ENCODE measurements around the gene SLC10A7. TPM values are rescaled to one million over a fixed set of nuclear protein-coding genes. Genes with fewer than 3 reads are reported as not detected.

SLC10A7 gene
- total RNA-seq, 1 experiment from 2014 or later: 15.9 TPM

DNA sequence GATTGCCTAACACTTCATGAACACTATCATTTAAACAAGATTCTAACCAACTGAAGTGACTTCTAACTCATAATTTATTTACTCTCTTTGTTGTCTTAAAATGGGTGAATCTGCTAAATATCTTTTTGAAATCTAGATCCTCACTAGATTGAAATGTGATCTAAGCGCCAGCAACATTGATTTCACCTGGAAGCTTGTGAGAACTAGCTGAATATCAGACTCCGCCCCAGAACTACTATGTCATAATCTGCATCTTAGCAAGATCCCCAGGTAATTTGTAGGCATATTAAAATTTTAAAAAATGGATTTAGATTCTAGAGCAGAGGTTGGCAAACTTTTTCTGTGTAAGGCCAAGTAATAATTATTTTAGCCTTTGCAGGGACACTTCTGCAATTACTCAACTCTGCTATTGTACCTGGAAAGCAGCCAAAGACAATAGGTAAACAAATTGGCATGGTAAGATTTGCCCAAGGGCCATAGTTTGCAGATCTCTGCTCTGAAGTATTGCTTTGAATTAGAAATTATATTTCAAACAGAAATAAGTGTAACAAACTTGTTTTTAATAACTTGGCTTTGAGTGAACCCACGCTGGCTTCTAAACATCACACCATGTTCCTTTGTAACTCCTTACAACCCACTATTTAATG, 185.9 kb downstream of the SLC10A7 start:
- Mint-ChIP-seq H3K4me3 (ENCODE audit: low read depth, unreplicated experiment) (no peak overlapping the region), H3K9me3 (ENCODE audit: low read depth, unreplicated experiment) (no peaks in the 10 kb centered on the region), H3K36me3 (ENCODE audit: insufficient read depth, unreplicated experiment) (no peaks in the 10 kb centered on the region), H3K4me1 (ENCODE audit: low read depth, unreplicated experiment) (peaks cover 13% of the 10 kb centered on the region), H3K27me3 (ENCODE audit: unreplicated experiment) (no peaks in the 10 kb centered on the region), H3K27ac (ENCODE audit: unreplicated experiment) (no peak overlapping the region)
- peak; percentile 2 for DNase-seq
- no TSS peak for BruUV-seq (replicated peaks)
- TF ChIP-seq, protein P1, sequence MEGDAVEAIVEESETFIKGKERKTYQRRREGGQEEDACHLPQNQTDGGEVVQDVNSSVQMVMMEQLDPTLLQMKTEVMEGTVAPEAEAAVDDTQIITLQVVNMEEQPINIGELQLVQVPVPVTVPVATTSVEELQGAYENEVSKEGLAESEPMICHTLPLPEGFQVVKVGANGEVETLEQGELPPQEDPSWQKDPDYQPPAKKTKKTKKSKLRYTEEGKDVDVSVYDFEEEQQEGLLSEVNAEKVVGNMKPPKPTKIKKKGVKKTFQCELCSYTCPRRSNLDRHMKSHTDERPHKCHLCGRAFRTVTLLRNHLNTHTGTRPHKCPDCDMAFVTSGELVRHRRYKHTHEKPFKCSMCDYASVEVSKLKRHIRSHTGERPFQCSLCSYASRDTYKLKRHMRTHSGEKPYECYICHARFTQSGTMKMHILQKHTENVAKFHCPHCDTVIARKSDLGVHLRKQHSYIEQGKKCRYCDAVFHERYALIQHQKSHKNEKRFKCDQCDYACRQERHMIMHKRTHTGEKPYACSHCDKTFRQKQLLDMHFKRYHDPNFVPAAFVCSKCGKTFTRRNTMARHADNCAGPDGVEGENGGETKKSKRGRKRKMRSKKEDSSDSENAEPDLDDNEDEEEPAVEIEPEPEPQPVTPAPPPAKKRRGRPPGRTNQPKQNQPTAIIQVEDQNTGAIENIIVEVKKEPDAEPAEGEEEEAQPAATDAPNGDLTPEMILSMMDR (IDR thresholded peaks at IDR 0.05; ENCODE audit: unreplicated experiment): no peak
- CTCF ChIA-PET: no interaction called here
- intact Hi-C loops (cut with micrococcal nuclease; ENCODE audit: unreplicated experiment): no loop called here

DNA sequence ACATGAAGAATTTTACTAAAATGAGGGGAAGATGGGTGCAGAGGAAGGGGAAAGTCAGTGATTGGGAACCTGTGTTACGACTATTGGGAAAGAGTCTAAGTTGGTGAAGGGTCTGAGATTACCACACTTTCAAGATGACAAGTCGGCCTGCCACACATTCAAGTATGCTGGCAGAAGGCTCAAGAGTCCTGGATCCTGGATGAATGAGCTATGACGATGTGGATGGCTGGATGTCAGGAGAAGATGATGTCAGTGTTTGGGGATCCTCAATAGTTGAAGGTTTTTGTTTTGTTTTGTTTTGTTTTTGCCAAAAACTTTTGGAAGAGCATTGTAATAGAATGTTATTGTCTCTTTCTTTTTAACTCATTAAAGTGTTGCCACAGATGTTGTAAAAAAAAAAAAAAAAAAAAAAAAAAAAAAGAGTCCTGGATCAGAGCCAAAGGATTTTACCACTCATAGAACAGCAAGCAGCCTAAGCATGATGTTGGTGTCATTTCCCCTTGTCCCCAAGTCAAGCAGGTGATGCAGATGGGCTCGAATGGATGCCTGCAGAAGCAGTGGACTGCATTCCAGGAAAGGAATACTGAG, 186.8 kb downstream of the SLC10A7 start:
- BruUV-seq (replicated peaks): no TSS peak
- Mint-ChIP-seq H3K4me1 (ENCODE audit: low read depth, unreplicated experiment) (peaks cover 13% of the 10 kb centered on the region), H3K9me3 (ENCODE audit: low read depth, unreplicated experiment) (no peaks in the 10 kb centered on the region), H3K4me3 (ENCODE audit: low read depth, unreplicated experiment) (no peak overlapping the region), H3K36me3 (ENCODE audit: insufficient read depth, unreplicated experiment) (no peaks in the 10 kb centered on the region), H3K27me3 (ENCODE audit: unreplicated experiment) (no peaks in the 10 kb centered on the region), H3K27ac (ENCODE audit: unreplicated experiment) (no peak overlapping the region)
- CTCF ChIA-PET: no interaction called here
- intact Hi-C loops (cut with micrococcal nuclease; ENCODE audit: unreplicated experiment): no loop called here
- no peak for DNase-seq
- TF ChIP-seq, protein P1 (IDR thresholded peaks at IDR 0.05; ENCODE audit: unreplicated experiment): no peak

DNA sequence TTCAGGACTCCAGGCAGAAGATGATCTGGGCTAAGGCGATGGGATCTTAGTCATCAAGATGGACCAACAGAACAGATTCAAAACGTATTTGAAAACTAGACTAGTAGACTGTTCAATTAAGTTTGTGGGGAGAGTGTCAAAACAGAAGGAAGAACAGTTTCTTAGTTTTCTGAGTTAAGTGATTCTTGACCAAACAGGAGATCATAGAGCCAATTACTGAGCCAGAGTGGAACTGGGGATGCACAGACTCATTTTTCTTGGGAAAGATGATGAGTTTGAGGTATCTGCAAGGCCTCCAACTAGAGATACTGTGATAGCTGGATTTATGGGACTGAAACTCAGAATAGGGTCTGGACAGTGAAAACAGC, 187.9 kb downstream of the SLC10A7 start:
- no peaks in the 10 kb centered on the region for H3K36me3 Mint-ChIP-seq (ENCODE audit: insufficient read depth, unreplicated experiment)
- CTCF ChIA-PET: no interaction called here
- DNase-seq: no peak
- no peak overlapping the region for H3K27ac Mint-ChIP-seq (ENCODE audit: unreplicated experiment)
- H3K4me3 Mint-ChIP-seq (ENCODE audit: low read depth, unreplicated experiment): no peak overlapping the region
- no TSS peak for BruUV-seq (replicated peaks)
- intact Hi-C loops (cut with micrococcal nuclease; ENCODE audit: unreplicated experiment): no loop called here
- H3K9me3 Mint-ChIP-seq (ENCODE audit: low read depth, unreplicated experiment): no peaks in the 10 kb centered on the region
- peaks cover 13% of the 10 kb centered on the region for H3K4me1 Mint-ChIP-seq (ENCODE audit: low read depth, unreplicated experiment)
- H3K27me3 Mint-ChIP-seq (ENCODE audit: unreplicated experiment): no peaks in the 10 kb centered on the region
- TF ChIP-seq, protein P1 (IDR thresholded peaks at IDR 0.05; ENCODE audit: unreplicated experiment): no peak

DNA sequence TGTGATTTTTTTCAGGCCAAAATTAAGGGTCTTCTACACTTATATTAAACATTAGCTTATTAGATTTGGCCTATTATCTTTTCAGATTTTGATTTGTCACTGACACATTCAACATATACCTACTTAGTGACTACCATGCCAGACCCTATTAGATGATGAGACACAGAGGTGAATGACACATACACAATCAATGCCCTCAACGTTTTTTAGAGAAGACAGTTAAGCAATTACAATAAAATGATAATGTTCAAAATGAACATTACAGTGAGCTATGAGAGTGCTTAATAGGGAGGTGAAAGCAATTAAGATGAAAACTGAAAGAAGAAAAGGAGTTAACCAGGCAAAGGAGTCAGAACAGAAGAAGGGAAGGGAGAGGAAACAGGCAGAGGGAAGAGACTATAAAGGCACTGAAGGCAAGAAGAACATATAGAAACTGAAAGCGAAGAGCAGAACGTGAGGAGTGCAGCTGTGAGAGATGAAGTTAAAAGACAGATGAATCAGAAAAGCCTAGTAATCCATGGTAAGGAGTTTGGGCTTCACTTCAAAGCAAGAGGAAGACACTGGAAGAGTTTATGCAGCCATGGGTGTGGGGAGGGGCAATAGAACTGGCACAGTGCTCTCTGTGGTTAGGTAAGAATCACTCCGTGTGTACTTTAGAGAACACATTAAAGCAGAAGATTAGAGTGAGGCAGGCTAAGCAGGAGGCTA, 188.4 kb downstream of the SLC10A7 start:
- intact Hi-C loops (cut with micrococcal nuclease; ENCODE audit: unreplicated experiment): no loop called here
- TF ChIP-seq, protein P1 (IDR thresholded peaks at IDR 0.05; ENCODE audit: unreplicated experiment): no peak
- no peaks in the 10 kb centered on the region for H3K9me3 Mint-ChIP-seq (ENCODE audit: low read depth, unreplicated experiment)
- CTCF ChIA-PET: interaction anchor here (0.6 kb wide), 1 partner anchor 410 kb away, joined by 4 read pairs; no protein-coding TSS in a partner anchor
- H3K4me1 Mint-ChIP-seq (ENCODE audit: low read depth, unreplicated experiment): peaks cover 18% of the 10 kb centered on the region
- no peak overlapping the region for H3K4me3 Mint-ChIP-seq (ENCODE audit: low read depth, unreplicated experiment)
- H3K27ac Mint-ChIP-seq (ENCODE audit: unreplicated experiment): no peak overlapping the region
- no peaks in the 10 kb centered on the region for H3K36me3 Mint-ChIP-seq (ENCODE audit: insufficient read depth, unreplicated experiment)
- DNase-seq: no peak
- no TSS peak for BruUV-seq (replicated peaks)
- no peaks in the 10 kb centered on the region for H3K27me3 Mint-ChIP-seq (ENCODE audit: unreplicated experiment)
